PFSK-1 (cell line): ENCODE measurements around the gene ACADS.

ENCODE experiments used
- FOXP2 ChIP-seq: optimal IDR thresholded peaks from 2 replicates; pipeline ENCODE3; 2011; ENCODE audit warnings: borderline replicate concordance, control low read depth, inconsistent platforms; ENCODE audit not compliant: insufficient read depth; ENCODE audit errors: extremely low read length, extremely low read depth
- POLR2AphosphoS5 ChIP-seq: IDR thresholded peaks from 2 replicates; pipeline ENCODE4 v1.6.1; 2012; ENCODE audit warnings: low read depth, mild to moderate bottlenecking, control low read depth, low read length, moderate library complexity
- SIN3A ChIP-seq: IDR thresholded peaks from 2 replicates; pipeline ENCODE4 v1.6.1; 2012; ENCODE audit warnings: mild to moderate bottlenecking, low read length, moderate library complexity, borderline replicate concordance; ENCODE audit not compliant: insufficient read depth
- TAF1 ChIP-seq: IDR thresholded peaks from 2 replicates; pipeline ENCODE4 v1.6.1; 2012; ENCODE audit warnings: low read length, control low read depth, borderline replicate concordance; ENCODE audit not compliant: insufficient read depth
- TF ChIP-seq, protein P1 (sequence below), 2 experiments: IDR thresholded peaks; 2 replicates each; pipeline versions ENCODE4 v1.6.1 to v1.8.0; 2011 to 2012; ENCODE audit warnings: low read depth in 2 of 2, low read length in 2 of 2, control low read depth in 1 of 2, inconsistent platforms in 1 of 2, mild to moderate bottlenecking in 1 of 2, moderate library complexity in 1 of 2; ENCODE audit not compliant: insufficient read depth in 1 of 2

DNA sequence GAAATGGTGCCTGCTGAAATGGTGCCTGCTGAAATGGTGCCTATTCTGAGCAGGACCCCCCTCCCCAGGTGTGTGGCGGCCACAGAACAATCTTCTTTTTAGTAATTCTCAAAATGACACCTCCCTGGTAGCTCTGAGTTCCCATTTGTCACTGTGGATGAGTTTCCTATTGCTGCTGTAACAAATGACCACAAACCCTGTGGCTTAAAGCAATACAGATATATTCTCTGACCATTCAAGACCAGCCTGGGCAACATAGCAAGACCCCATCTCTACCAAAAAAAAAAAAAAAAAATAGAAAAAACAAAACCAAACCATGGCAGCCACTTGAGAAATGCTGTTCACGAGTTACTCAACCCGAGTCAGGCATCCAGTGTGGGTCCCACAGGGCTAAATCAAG lies 7.9 kb downstream of the ACADS start:
- TF ChIP-seq POLR2AphosphoS5, result no peak
- no peak for TF ChIP-seq TAF1
- TF ChIP-seq FOXP2, result no peak
- TF ChIP-seq, protein P1, sequence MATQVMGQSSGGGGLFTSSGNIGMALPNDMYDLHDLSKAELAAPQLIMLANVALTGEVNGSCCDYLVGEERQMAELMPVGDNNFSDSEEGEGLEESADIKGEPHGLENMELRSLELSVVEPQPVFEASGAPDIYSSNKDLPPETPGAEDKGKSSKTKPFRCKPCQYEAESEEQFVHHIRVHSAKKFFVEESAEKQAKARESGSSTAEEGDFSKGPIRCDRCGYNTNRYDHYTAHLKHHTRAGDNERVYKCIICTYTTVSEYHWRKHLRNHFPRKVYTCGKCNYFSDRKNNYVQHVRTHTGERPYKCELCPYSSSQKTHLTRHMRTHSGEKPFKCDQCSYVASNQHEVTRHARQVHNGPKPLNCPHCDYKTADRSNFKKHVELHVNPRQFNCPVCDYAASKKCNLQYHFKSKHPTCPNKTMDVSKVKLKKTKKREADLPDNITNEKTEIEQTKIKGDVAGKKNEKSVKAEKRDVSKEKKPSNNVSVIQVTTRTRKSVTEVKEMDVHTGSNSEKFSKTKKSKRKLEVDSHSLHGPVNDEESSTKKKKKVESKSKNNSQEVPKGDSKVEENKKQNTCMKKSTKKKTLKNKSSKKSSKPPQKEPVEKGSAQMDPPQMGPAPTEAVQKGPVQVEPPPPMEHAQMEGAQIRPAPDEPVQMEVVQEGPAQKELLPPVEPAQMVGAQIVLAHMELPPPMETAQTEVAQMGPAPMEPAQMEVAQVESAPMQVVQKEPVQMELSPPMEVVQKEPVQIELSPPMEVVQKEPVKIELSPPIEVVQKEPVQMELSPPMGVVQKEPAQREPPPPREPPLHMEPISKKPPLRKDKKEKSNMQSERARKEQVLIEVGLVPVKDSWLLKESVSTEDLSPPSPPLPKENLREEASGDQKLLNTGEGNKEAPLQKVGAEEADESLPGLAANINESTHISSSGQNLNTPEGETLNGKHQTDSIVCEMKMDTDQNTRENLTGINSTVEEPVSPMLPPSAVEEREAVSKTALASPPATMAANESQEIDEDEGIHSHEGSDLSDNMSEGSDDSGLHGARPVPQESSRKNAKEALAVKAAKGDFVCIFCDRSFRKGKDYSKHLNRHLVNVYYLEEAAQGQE (IDR thresholded peaks at IDR 0.05; ENCODE audit: insufficient read depth in 1 of 2, low read depth in 2 of 2, low read length in 2 of 2), result no peak
- no peak for TF ChIP-seq SIN3A
